Measurements from ENCODE around the gene TMC1. TPM values are rescaled to one million over a fixed set of nuclear protein-coding genes. Genes with fewer than 3 reads are reported as not detected.
A peak's percentile ranks its signal among the peaks of the same experiment; 100 is the strongest.
"Not testable (repeated sequence)": the region's sequence is repeated elsewhere in the genome, so short reads cannot be mapped to it uniquely, and the experiment has no call there.

TMC1 gene
- total and polyA plus RNA-seq, 5 donors, result 0.05 to 0.45 TPM; not detected in 3

DNA sequence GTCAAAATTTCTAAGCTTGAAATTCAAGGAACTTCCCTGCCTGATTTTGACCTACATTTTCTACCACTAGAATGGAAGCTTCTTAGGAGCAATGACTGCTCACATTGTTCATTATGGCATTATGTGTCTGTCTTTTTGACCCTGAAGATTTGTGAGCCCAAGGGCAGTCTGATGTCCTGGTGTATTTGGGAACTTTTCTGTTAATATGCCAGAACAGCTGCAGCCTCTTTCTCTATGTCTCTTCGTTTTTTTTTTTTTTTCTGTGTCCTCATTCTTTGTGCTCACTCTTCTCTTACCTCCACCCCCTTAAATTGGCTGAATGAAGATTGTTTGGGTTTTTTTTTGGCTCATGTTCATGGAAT lies 34.8 kb upstream of the TMC1 start:
- DNase-seq, result no peak
- H3K27ac ChIP-seq (ENCODE audit: low read length), result no peak overlapping the region
- no peaks in the 10 kb centered on the region for H3K4me1 ChIP-seq (ENCODE audit: control insufficient read depth, insufficient read depth, low read length)
- no peak overlapping the region for H3K4me3 ChIP-seq (ENCODE audit: low read length)
- no peaks in the 10 kb centered on the region for H3K9me3 ChIP-seq (ENCODE audit: control insufficient read depth, low read length)
- 30% methylated on average over 1 of the region's 1 CpG for WGBS
- intact Hi-C loops (cut with DNase I), result no loop called here
- no peak for ATAC-seq
- no peaks in the 10 kb centered on the region for H3K27me3 ChIP-seq (ENCODE audit: control insufficient read depth, insufficient read depth)

DNA sequence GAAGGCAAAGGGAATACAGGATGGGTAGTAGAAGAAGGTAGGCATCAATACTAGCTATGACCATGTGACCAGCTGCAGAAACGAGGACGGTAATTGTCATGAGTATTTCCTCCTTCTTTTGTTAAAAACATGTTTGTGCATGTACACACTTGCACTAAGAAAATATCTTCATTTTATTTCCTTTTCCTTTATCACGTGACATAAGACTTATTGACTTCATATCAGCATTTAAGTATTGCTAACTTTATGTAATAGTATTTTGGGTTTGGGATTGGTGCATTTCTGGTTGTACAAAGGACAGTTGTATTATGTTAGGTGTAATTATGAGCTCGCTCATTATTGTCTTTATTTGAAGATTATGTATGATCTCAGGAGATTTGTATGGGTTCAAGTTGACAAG lies 33.7 kb upstream of the TMC1 start:
- ATAC-seq; H3K9me3 ChIP-seq (ENCODE audit: control insufficient read depth, low read length); DNase-seq; H3K4me1 ChIP-seq (ENCODE audit: control insufficient read depth, insufficient read depth, low read length); intact Hi-C loops (cut with DNase I); H3K27ac ChIP-seq (ENCODE audit: low read length); H3K27me3 ChIP-seq (ENCODE audit: control insufficient read depth, insufficient read depth); H3K4me3 ChIP-seq (ENCODE audit: low read length): not testable (repeated sequence)
- 73% methylated on average over 4 of the region's 4 CpGs for WGBS

DNA sequence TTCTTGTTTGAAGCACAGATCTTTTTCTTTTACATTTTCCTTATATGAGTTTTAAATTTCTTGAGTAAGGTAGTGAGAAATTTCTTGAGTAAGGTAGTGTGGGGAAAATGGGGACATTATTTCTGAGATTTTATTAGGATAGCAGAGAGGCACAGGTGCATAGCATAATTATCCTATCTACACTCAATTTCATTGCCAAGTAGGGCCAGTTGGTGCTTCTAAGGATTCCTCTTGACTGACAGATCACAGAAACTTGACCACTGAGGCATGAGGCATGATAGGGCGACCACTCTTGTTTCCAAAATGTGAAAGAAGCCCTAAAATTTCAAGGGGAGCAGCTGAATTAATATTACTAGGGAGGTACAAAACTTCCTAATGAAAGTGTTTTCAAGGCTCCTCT lies 31.4 kb upstream of the TMC1 start:
- no peaks in the 10 kb centered on the region for H3K4me1 ChIP-seq (ENCODE audit: control insufficient read depth, insufficient read depth, low read length)
- H3K27ac ChIP-seq (ENCODE audit: low read length), result no peak overlapping the region
- ATAC-seq (no peak), DNase-seq (no peak)
- H3K27me3 ChIP-seq (ENCODE audit: control insufficient read depth, insufficient read depth), result no peaks in the 10 kb centered on the region
- intact Hi-C loops (cut with DNase I), result no loop called here
- WGBS, result 94% methylated on average over 1 of the region's 1 CpG
- no peak overlapping the region for H3K4me3 ChIP-seq (ENCODE audit: low read length)
- H3K9me3 ChIP-seq (ENCODE audit: control insufficient read depth, low read length), result no peaks in the 10 kb centered on the region

GRCh38 chr9:72491242-72491641 lies 30.2 kb upstream of the TMC1 start:
- intact Hi-C loops (cut with DNase I), result no loop called here
- no peak for DNase-seq
- H3K27me3 ChIP-seq (ENCODE audit: control insufficient read depth, insufficient read depth), result no peaks in the 10 kb centered on the region
- H3K4me1 ChIP-seq (ENCODE audit: control insufficient read depth, insufficient read depth, low read length), result no peaks in the 10 kb centered on the region
- 95% methylated on average over 2 of the region's 2 CpGs for WGBS
- no peaks in the 10 kb centered on the region for H3K9me3 ChIP-seq (ENCODE audit: control insufficient read depth, low read length)
- ATAC-seq, result no peak
- no peak overlapping the region for H3K27ac ChIP-seq (ENCODE audit: low read length)
- no peak overlapping the region for H3K4me3 ChIP-seq (ENCODE audit: low read length)

- DNase-seq (no peak), ATAC-seq (no peak)
- Histone ChIP-seq H3K4me3 (ENCODE audit: low read length) (no peak overlapping the region), H3K27me3 (ENCODE audit: control insufficient read depth, insufficient read depth) (no peaks in the 10 kb centered on the region), H3K4me1 (ENCODE audit: control insufficient read depth, insufficient read depth, low read length) (no peaks in the 10 kb centered on the region), H3K9me3 (ENCODE audit: control insufficient read depth, low read length) (no peaks in the 10 kb centered on the region), H3K27ac (ENCODE audit: low read length) (no peak overlapping the region)
- intact Hi-C loops (cut with DNase I), result no loop called here
These were observed 27.4 kb upstream of the TMC1 start for GRCh38 chr9:72494051-72494450.

- no peaks in the 10 kb centered on the region for H3K4me1 ChIP-seq (ENCODE audit: control insufficient read depth, insufficient read depth, low read length)
- H3K9me3 ChIP-seq (ENCODE audit: control insufficient read depth, low read length), result no peaks in the 10 kb centered on the region
- 87% methylated on average over 9 of the region's 9 CpGs for WGBS
- no peaks in the 10 kb centered on the region for H3K27me3 ChIP-seq (ENCODE audit: control insufficient read depth, insufficient read depth)
- no peak overlapping the region for H3K27ac ChIP-seq (ENCODE audit: low read length)
- DNase-seq, result no peak
- no peak overlapping the region for H3K4me3 ChIP-seq (ENCODE audit: low read length)
- no peak for ATAC-seq
- intact Hi-C loops (cut with DNase I), result no loop called here
These were observed 23.9 kb upstream of the TMC1 start for GRCh38 chr9:72497447-72498046.

DNA sequence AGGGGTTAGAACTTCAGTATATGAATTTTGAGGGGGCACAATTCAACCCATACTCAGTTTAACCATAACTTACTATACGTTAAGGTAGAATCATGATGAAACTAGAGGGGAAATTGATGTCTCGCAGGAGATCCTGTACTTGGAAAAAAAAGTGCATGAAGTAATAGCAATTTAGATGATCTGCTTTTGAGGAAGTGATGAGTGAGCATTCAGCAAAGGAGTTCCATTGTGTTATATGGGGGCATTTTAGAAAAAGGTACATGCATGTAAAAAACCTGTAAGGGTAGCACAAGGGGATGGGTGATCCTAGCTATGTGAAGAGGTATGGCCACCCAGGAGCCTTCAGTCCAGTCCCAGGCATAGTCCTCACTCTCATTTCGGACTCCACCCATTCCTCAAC lies 14.8 kb upstream of the TMC1 start:
- DNase-seq, result no peak
- ATAC-seq, result no peak
- Histone ChIP-seq H3K4me3 (ENCODE audit: low read length) (no peak overlapping the region), H3K9me3 (ENCODE audit: control insufficient read depth, low read length) (no peaks in the 10 kb centered on the region), H3K4me1 (ENCODE audit: control insufficient read depth, insufficient read depth, low read length) (no peaks in the 10 kb centered on the region), H3K27ac (ENCODE audit: low read length) (no peak overlapping the region), H3K27me3 (ENCODE audit: control insufficient read depth, insufficient read depth) (no peaks in the 10 kb centered on the region)
- intact Hi-C loops (cut with DNase I), result loop anchor here in 1 of 4 donors (10.0 kb wide), 1 partner anchor 48 kb away; no protein-coding TSS in a partner anchor
- 90% methylated on average over 3 of the region's 3 CpGs for WGBS

DNA sequence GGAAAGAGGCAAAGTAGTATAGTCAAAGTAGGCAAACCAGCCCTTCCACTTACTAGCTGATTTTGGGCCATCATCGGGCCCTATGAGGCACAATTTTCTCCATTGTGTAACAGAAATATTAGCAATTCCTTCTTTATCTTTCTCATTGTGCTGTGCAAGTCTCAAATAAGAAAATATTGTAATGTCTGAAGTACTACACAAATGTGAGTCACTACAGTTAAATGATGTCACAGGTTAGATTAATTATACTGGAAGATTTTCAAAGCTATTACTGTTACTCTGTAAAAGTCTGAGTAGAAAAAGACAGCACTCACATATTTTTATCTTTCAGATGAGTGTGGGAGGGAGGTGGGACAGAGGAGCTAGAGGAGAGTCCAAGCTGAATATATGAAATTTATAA lies 12.4 kb upstream of the TMC1 start:
- Histone ChIP-seq H3K9me3 (ENCODE audit: control insufficient read depth, low read length) (no peaks in the 10 kb centered on the region), H3K4me3 (ENCODE audit: low read length) (no peak overlapping the region), H3K27me3 (ENCODE audit: control insufficient read depth, insufficient read depth) (no peaks in the 10 kb centered on the region), H3K4me1 (ENCODE audit: control insufficient read depth, insufficient read depth, low read length) (no peaks in the 10 kb centered on the region), H3K27ac (ENCODE audit: low read length) (no peak overlapping the region)
- peak in 1 of 2 donors; percentile 25 for ATAC-seq
- intact Hi-C loops (cut with DNase I), result loop anchor here in 1 of 4 donors (10.0 kb wide), 1 partner anchor 46 kb away; no protein-coding TSS in a partner anchor
- WGBS, result 69% methylated on average over 1 of the region's 1 CpG
- DNase-seq, result no peak

- no peak overlapping the region for H3K27ac ChIP-seq (ENCODE audit: low read length)
- DNase-seq (no peak), ATAC-seq (no peak)
- intact Hi-C loops (cut with DNase I), result loop anchor here in 1 of 4 donors (10.0 kb wide), 1 partner anchor 45 kb away; no protein-coding TSS in a partner anchor
- H3K4me1 ChIP-seq (ENCODE audit: control insufficient read depth, insufficient read depth, low read length), result no peaks in the 10 kb centered on the region
- no peaks in the 10 kb centered on the region for H3K27me3 ChIP-seq (ENCODE audit: control insufficient read depth, insufficient read depth)
- no peak overlapping the region for H3K4me3 ChIP-seq (ENCODE audit: low read length)
- H3K9me3 ChIP-seq (ENCODE audit: control insufficient read depth, low read length), result no peaks in the 10 kb centered on the region
- 47% methylated on average over 1 of the region's 1 CpG for WGBS
These were observed 11.8 kb upstream of the TMC1 start for GRCh38 chr9:72509635-72510034.

- H3K27me3 ChIP-seq (ENCODE audit: control insufficient read depth, insufficient read depth); ATAC-seq; H3K9me3 ChIP-seq (ENCODE audit: control insufficient read depth, low read length); H3K4me1 ChIP-seq (ENCODE audit: control insufficient read depth, insufficient read depth, low read length); H3K4me3 ChIP-seq (ENCODE audit: low read length); H3K27ac ChIP-seq (ENCODE audit: low read length); intact Hi-C loops (cut with DNase I); DNase-seq: not testable (repeated sequence)
- 98% methylated on average over 9 of the region's 9 CpGs for WGBS
These were observed 397 bp upstream of the TMC1 start for GRCh38 chr9:72521011-72521410.

DNA sequence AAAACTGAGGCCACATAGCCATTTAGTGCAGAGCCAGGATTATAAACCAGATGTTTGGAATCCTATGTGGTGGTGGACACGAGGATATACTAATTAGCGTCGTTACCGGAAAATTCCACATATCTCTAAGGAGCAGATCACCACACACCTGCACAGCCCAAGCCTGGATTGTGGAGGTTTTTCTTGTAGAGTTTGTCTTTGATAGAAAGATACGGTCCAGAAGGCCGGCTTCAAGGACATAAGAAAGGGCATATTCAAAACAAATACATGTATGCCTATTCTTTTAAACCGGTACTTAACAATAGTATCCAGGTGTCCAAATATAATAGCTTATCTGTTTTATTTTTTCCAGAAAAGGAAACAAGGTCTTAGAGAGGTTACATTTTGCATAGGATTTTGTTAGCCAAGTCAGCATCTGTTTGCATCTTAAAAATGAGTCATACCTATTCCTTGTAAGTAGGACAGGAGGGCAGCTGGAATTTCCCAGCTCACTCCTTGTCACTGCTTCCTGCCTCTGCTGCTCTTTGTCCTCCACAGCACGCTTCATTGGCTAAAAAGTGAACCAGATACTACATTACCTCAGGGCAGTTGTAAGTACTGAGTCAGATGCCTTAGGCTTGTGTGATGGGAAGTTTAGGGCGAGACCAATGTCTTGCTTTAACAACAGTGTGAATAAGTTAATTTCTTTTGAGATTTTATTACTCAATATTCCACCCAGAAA lies 3.6 kb downstream of the TMC1 start:
- whole genome bisulfite sequencing, result 75% methylated on average over 9 of the region's 9 CpGs
- DNase-seq, result no peak
- Histone ChIP-seq H3K4me1 (ENCODE audit: control insufficient read depth, insufficient read depth, low read length) (peaks cover 5% of the 10 kb centered on the region), H3K27me3 (ENCODE audit: control insufficient read depth, insufficient read depth) (no peaks in the 10 kb centered on the region), H3K9me3 (ENCODE audit: control insufficient read depth, low read length) (no peaks in the 10 kb centered on the region), H3K27ac (ENCODE audit: low read length) (no peak overlapping the region), H3K4me3 (ENCODE audit: low read length) (no peak overlapping the region)
- intact Hi-C loops (cut with DNase I), result no loop called here
- peak; percentile 15 to 90 for ATAC-seq
